Type B pancreatic cell (in vitro differentiated cells): ENCODE measurements around the gene GGCX. TPM values are rescaled to one million over a fixed set of nuclear protein-coding genes. Genes with fewer than 3 reads are reported as not detected.
A peak's percentile ranks its signal among the peaks of the same experiment; 100 is the strongest.

Experiments used
- DNase-seq: peaks from one replicate; pipeline ENCODE4 v3.0.0; 2021; ENCODE audit warnings: mixed read lengths; ENCODE audit not compliant: unreplicated experiment; ENCODE audit errors: extremely low spot score
- H3K27ac Mint-ChIP-seq: 2 replicates; pipeline ENCODE4 v1.8.0; 2021; ENCODE audit warnings: mild to moderate bottlenecking, mixed read lengths
- H3K27me3 Mint-ChIP-seq: 2 replicates; pipeline ENCODE4 v1.8.0; 2021; ENCODE audit warnings: mixed read lengths
- H3K36me3 Mint-ChIP-seq: 2 replicates; pipeline ENCODE4 v1.8.0; 2021; ENCODE audit warnings: mixed read lengths
- H3K4me1 Mint-ChIP-seq: one replicate; pipeline ENCODE4 v1.8.0; 2021; ENCODE audit warnings: mixed read lengths; ENCODE audit not compliant: unreplicated experiment
- H3K4me3 Mint-ChIP-seq: 2 replicates; pipeline ENCODE4 v1.8.0; 2021; ENCODE audit warnings: mild to moderate bottlenecking, mixed read lengths
- H3K9me3 Mint-ChIP-seq: 2 replicates; pipeline ENCODE4 v1.8.0; 2021; ENCODE audit warnings: mixed read lengths
- CTCF ChIP-seq: fragments of 200-600 bp; sonication (generic); conservative IDR thresholded peaks from 2 replicates; pipeline ENCODE4 v1.5.0; 2021; ENCODE audit warnings: antibody characterized with exemption, mild to moderate bottlenecking
- total RNA-seq: library from RNA; stranded (reverse); gene quantifications from 2 replicates; pipeline ENCODE4 v1.2.1, GENCODE V29; 2021; ENCODE audit warnings: low replicate concordance

The GGCX gene
- total RNA-seq, 1 donor from 2014 or later: 76.2 TPM

- DNase-seq: no peak
- Mint-ChIP-seq H3K27me3 (no peaks in the 10 kb centered on the region), H3K4me1 (peaks cover 20% of the 10 kb centered on the region), H3K9me3 (no peaks in the 10 kb centered on the region), H3K27ac (no peak overlapping the region), H3K36me3 (peaks cover 4% of the 10 kb centered on the region), H3K4me3 (peak overlapping the region; percentile 89)
- no peak for TF ChIP-seq CTCF
Observed at GRCh38 chr2:85600235-85600575, 38.9 kb upstream of the GGCX start.

- Mint-ChIP-seq H3K9me3 (no peaks in the 10 kb centered on the region), H3K4me3 (peak overlapping the region; percentile 25), H3K27me3 (no peaks in the 10 kb centered on the region), H3K36me3 (peaks cover 4% of the 10 kb centered on the region), H3K27ac (no peak overlapping the region), H3K4me1 (peaks cover 17% of the 10 kb centered on the region)
- no peak for TF ChIP-seq CTCF
- no peak for DNase-seq
Observed at GRCh38 chr2:85599468-85600234, 38.4 kb upstream of the GGCX start.

- Mint-ChIP-seq H3K36me3 (peaks cover 4% of the 10 kb centered on the region), H3K27me3 (no peaks in the 10 kb centered on the region), H3K9me3 (no peaks in the 10 kb centered on the region), H3K4me1 (peaks cover 19% of the 10 kb centered on the region), H3K4me3 (peak overlapping the region; percentile 55), H3K27ac (no peak overlapping the region)
- no peak for TF ChIP-seq CTCF
- no peak for DNase-seq
Observed at GRCh38 chr2:85598594-85599340, 37.5 kb upstream of the GGCX start.

- Mint-ChIP-seq H3K27me3 (no peaks in the 10 kb centered on the region), H3K27ac (no peak overlapping the region)
- DNase-seq: no peak
Observed at GRCh38 chr2:85597241-85597640, 35.9 kb upstream of the GGCX start.

GRCh38 chr2:85596486-85597143, 35.3 kb upstream of the GGCX start:
- no peak for TF ChIP-seq CTCF
- Mint-ChIP-seq H3K27ac (no peak overlapping the region), H3K4me1 (peaks cover 14% of the 10 kb centered on the region), H3K36me3 (peaks cover 4% of the 10 kb centered on the region), H3K4me3 (peak overlapping the region; percentile 99), H3K9me3 (no peaks in the 10 kb centered on the region), H3K27me3 (no peaks in the 10 kb centered on the region)
- DNase-seq: no peak

More at GRCh38 chr2:85597241-85597640, 35.9 kb upstream of the GGCX start:
- peaks cover 14% of the 10 kb centered on the region for H3K4me1 Mint-ChIP-seq
- no peak for TF ChIP-seq CTCF
- peaks cover 4% of the 10 kb centered on the region for H3K36me3 Mint-ChIP-seq
- no peaks in the 10 kb centered on the region for H3K9me3 Mint-ChIP-seq
- H3K4me3 Mint-ChIP-seq: peak overlapping the region; percentile 99
